GM12892 (cell line): ENCODE data around the gene ZNF467.

Experiments
- POLR2A ChIP-seq: IDR thresholded peaks from 2 replicates; pipeline ENCODE4 v1.6.1; 2011; ENCODE audit warnings: low read depth, low read length, control low read depth
- POLR2AphosphoS5 ChIP-seq: IDR thresholded peaks from 2 replicates; pipeline ENCODE4 v1.6.1; 2011; ENCODE audit warnings: low read depth, low read length, control low read depth
- TAF1 ChIP-seq: IDR thresholded peaks from 2 replicates; pipeline ENCODE4 v1.6.1; 2011; ENCODE audit warnings: low read depth, mild to moderate bottlenecking, control low read depth, low read length, borderline replicate concordance

- TF ChIP-seq POLR2AphosphoS5, result no peak
- no peak for TF ChIP-seq POLR2A
- TF ChIP-seq TAF1, result no peak
Measured at GRCh38 chr7:149796287-149796860, 23.0 kb upstream of the ZNF467 start.
